HG02763 (cell line): ENCODE results near the gene ZNF398.
"Not testable (repeated sequence)": the region's sequence is repeated elsewhere in the genome, so short reads cannot be mapped to it uniquely, and the experiment has no call there.

ENCODE experiments used
- ATAC-seq: cut with Tn5 transposase; IDR thresholded peaks from one replicate; pipeline ENCODE4 v1.9.1; 2021; ENCODE audit warnings: mild to moderate bottlenecking, moderate library complexity; ENCODE audit not compliant: unreplicated experiment

Gene ZNF398

GRCh38 chr7:149223761-149224160 is 76.5 kb downstream of the ZNF398 start:
- no peak for ATAC-seq

- no peak for ATAC-seq
These were observed 77.1 kb downstream of the ZNF398 start for GRCh38 chr7:149224352-149224751.

GRCh38 chr7:149225106-149225505 is 77.9 kb downstream of the ZNF398 start:
- ATAC-seq, result no peak

- no peak for ATAC-seq
These were observed 78.4 kb downstream of the ZNF398 start for GRCh38 chr7:149225656-149226055.

- not testable (repeated sequence) for ATAC-seq
These were observed 79.1 kb downstream of the ZNF398 start for GRCh38 chr7:149226366-149226765.

GRCh38 chr7:149226840-149227494 is 79.7 kb downstream of the ZNF398 start:
- no peak for ATAC-seq

GRCh38 chr7:149228831-149229471 is 81.7 kb downstream of the ZNF398 start:
- ATAC-seq, result no peak

- no peak for ATAC-seq
These were observed 82.3 kb downstream of the ZNF398 start for GRCh38 chr7:149229526-149229925.

GRCh38 chr7:149232362-149232761 is 85.1 kb downstream of the ZNF398 start:
- no peak for ATAC-seq
